ENCODE results near the gene RPL14.
"Not testable (repeated sequence)": the region's sequence is repeated elsewhere in the genome, so short reads cannot be mapped to it uniquely, and the experiment has no call there.

The RPL14 gene

DNA sequence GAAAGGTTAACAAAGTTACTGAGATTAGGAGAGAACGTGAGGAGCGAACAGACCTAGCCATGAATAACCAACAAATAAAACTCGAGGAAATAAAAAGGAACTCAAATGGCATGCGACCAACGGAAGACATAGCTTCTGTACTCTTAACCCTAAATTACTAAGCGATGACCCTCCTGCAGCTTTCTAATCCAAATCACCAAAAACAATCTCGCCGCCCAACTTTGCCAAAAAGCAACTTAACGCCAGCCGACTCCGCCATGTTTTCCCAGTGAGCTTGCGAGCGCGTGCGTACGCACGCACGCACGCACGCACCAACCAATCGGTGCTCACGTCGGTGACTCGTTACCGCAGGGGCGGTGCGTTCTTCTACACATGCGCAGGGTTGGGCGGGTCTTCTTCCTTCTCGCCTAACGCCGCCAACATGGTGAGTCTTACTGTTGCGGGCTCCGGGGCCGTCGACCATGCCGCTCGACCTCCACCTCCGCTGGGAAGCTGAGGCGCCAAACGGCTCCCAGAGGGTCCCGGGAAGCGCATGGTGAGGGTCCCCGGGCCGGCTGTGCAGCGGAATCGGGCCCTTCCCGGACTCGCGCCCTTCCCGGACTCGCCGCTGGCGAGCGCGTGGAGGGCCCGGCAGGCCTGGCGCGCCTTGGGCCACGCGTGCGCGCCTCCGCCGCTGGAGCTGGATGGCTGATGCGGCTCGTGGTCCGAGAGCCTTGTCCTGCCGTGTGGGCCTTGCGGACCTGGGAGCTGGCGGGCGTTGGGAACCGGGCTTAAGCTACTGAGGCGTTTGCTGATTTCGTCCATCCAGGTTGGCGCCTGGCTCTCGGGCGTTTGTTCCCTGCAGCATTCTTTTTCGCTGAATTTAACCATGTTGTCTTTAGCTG, at the start of gene RPL14:
Gene RPL14 (plus strand): TSS at position 400 of the 884 bp plus-strand sequence. CDS start 133 bp downstream, at position 533.
- peak; percentile 86 for DNase-seq

- no peak for DNase-seq
Observed at GRCh38 chr3:40407611-40408010, 49.5 kb upstream of the RPL14 start.

GRCh38 chr3:40414270-40414669, 42.9 kb upstream of the RPL14 start:
- no peak for DNase-seq

GRCh38 chr3:40417845-40418543, 39.1 kb upstream of the RPL14 start:
- no peak for DNase-seq

GRCh38 chr3:40422861-40423260, 34.3 kb upstream of the RPL14 start:
- no peak for DNase-seq

GRCh38 chr3:40427045-40427669, 30.0 kb upstream of the RPL14 start:
- DNase-seq, result no peak

DNA sequence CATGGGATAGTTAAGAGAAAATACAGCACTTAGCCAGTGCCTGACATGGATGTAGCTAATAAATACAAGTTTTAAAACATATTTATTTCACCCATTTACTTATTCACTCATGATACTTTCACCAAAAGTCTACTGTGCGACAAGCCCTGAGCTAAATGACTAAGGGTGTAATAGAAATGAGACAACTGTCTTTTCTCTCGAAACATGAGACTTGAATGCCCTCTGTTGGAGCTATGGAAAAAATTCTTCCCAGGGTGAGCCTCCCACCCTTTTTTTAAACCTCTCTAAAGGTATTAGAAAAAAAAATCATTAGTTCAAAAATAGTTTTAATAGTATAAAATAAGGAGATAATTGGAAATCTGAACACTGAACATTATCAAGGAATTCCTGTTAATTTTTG, 24.3 kb upstream of the RPL14 start:
- no peak for DNase-seq

DNA sequence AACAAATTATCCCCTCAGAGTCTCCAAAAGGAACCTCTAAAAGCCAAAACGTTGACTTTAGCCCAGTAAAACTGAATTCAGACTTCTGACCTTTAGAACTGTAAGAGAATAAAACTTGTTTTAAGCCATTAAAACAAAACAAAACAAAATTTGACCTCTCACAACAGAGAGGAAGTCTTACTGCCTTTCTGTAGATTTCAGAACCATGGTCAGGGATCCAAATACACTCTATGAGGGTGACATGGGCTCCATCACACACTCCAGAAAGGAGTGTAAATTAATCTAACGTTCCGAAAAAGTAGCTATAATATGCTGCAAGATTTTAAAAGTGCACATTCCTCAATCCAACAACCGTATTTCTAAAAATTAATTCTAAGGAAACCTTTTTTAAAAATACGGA, 19.2 kb upstream of the RPL14 start:
- no peak for DNase-seq

DNA sequence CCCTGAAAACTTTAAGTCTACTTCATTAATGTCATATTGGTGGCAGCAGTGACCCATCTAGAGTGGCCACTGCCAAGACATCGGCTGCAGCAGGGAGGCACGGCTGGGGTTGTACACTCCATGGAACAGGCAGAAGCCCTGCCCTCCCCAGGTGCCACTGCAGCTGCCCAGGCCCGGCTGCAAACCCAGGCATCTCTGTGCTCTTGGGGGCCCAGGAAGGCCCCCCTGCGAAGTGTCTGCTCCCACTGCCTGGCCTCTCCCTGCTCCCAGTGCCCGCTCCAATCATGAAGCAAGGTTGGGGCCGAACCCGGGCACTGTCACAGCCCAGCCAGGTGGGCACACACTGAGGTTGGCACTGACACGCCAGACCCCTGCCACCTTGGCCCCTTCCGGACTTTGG, 12.1 kb upstream of the RPL14 start:
- no peak for DNase-seq

DNA sequence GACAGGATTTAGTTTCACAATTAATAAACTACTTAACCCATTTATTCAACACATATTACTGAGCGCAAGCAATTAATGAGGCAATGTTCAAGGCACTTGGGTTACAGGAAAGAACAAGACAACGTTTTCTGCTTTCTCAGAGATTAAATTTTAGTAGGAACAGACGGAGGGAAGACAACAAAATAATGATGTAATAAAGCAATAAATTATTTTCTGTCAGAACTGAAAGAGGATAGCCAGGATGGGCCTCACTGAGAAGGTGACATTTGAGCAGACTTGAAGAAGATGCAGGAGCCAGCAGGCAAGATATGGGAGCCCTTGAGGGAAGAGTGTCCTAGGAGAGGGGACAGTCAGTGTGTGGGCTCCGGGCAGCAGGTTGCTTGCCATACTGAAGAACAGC, 11.3 kb upstream of the RPL14 start:
- DNase-seq, result no peak

DNA sequence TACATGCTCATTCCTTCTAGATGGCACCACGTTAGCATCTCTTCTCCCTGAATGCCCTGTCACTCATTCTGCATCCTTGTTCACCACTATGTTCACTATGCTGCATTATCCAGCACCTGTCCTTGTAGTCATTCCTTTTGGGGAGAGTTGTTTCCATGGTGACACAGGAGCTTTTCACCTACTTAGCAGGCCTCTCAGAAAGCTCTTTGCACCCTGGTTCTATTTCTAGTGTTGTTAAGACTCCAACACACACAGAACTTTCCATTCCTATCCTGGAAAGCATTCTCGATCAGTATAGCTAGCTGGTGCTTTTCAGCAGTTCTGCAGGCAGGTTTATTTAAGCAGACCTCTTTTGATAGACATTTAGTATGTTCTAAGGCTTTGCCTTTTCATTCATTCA, 6.7 kb upstream of the RPL14 start:
- DNase-seq, result no peak

DNA sequence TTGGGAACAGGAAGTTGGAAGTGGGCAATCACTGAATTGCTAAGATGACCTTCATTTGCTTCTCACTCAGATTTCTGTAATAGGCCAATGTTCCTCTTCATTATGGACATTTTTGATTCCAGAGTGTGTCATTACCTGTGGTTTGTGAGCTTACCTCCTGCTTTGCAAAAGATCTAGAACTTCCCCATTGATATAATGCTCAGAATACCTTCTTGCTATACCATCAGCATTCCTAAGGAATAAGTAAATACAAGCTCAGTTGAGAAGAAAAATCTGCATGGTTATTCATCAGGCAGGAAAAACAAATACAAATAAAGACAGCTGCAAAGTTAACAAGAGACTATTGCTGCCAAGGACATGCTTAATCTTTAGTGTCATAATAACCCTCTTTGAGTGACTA, 5.6 kb upstream of the RPL14 start:
- no peak for DNase-seq

- DNase-seq, result no peak
Observed at GRCh38 chr3:40452057-40452456, 5.1 kb upstream of the RPL14 start.

GRCh38 chr3:40452562-40452875, 4.6 kb upstream of the RPL14 start:
- DNase-seq, result no peak

DNA sequence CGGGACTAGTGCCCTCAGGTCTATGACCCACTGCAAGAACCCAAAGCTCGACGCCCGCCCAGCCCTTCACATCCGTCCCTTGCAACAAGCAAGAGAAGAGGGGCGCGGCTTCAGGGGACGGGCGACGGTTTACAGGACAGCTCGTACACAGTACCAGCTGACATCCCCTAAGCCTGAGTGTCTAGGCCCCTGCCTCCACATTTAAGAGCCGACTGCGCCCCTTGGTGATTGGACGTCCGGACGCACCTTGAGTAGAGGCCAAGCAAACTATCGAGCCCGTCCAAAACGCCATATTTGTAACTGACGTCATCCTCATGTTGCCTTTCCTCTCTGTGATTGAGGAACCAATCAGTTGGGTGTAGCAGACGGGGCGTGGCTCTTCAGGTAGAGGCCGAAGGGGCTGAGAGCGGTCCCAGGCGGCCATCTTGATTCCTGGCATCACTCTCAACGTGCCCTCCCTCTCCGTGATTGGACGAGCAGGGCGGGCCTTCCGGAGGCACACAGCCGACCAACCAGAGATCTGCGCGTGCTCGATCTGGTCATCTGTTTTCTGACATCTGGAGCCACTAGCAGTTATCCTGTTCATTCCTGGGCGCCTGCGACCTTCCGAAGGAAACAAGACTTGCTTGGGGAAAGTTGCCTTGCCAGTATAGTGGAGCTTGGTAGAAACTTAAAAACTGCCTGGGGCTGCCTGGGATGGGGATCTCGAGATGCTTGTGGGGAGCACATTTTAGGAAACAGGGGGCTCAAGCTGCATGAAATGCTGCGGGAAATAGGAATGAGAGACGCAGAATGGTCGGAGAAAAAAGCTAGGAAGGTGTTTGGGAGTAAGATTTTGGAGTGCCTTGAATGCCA, 4.0 kb upstream of the RPL14 start:
- DNase-seq, result peak; percentile 99

DNA sequence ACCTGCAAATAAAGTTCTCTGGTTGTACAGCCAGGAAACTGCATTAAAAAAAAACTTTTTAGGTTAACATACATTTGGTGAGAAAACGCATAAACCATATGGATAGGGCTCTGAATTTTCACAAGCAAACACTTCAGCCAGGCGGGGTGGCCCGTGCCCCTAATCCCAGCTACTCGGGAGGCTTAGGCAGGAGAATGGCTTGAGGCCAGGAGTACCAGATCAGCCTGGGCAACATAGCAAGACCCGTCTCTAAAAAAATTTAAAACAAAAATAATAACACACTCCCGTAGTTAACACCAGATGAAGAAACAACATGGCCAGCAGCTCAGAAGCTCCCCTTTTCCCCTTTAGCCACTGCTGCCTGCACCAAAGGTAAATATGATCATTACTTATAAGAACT, 3.2 kb upstream of the RPL14 start:
- no peak for DNase-seq

- no peak for DNase-seq
Observed at GRCh38 chr3:40455328-40455727, 1.8 kb upstream of the RPL14 start.

DNA sequence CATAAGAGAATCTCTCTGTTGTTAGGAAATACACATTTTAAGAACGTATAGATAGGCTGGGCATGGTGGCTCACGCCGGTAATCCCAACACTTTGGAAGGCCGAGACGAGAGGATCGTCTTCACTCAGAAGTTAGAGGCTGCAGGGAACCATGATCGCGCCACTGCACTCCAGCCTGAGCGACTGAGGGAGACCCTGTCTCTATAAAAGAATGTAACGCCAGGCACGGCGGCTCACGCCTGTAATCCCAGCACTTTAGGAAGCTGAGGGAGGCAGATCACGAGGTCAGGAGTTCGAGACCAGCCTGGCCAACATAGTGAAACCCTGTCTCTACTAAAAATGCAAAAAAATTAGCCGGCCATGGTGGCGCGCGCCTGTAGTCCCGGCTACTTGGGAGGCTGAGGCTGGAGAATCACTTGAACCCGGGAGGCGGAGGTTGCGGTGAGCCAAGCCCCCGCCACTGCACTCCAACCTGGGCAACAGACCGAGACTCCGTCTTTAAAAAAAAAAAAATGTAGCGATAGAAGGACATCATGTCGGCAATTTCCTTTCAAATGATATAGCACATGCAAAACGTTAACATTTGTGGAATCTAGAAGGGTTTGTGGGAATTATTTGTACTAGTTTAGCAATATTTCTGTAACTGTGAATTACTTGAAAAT, 730 bp upstream of the RPL14 start:
- DNase-seq, result no peak

DNA sequence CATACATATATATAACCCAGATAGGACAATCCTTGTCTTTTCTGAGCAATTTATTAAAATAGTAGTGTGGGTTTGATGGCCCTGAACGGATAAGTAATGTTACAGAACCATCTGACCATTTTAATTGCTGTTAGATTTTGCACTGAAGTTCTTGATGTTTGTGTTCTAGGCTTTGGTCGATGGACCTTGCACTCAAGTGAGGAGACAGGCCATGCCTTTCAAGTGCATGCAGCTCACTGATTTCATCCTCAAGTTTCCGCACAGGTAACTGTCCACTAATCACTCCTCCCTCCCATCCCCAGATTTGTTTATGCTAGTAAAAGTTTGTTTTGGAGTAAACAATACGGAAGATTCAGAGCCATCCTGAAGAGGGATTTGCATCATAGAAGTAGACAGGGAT, 1.3 kb downstream of the RPL14 start:
- DNase-seq, result no peak

DNA sequence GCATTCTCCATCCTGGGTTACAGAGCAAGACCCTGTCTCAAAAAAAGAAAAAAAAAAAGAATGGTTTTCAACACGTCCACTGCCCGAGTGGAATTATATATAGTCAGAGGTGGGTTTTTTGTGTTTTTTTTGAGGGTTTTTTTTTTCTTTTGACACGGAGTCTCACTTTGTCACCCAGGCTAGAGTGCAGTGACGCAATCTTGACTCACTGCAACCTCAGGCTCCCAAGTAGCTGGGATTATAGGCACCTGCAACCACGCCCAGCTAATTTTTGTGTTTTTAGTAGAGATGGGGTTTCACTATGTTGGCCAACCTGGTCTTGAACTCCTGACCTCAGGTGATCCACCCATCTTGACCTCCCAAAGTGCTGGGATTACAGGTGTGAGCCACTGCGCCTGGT, 3.3 kb downstream of the RPL14 start:
- not testable (repeated sequence) for DNase-seq

DNA sequence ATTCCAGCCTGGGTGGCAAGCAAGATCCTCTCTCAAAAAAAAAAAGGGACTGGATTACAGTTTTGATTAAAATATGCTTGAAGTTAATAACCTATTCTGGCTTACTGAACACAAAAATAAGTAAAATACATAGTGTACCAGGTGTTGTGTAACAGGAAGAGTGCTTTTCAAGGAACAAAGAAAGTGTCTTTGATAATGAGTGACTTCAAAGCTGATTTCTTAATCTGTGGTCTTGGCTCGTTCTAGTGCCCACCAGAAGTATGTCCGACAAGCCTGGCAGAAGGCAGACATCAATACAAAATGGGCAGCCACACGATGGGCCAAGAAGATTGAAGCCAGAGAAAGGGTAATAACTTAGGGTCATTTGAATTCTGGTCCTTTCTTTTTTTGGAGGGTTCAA, 4.0 kb downstream of the RPL14 start:
- DNase-seq, result no peak

GRCh38 chr3:40462838-40463237, 5.7 kb downstream of the RPL14 start:
- not testable (repeated sequence) for DNase-seq

DNA sequence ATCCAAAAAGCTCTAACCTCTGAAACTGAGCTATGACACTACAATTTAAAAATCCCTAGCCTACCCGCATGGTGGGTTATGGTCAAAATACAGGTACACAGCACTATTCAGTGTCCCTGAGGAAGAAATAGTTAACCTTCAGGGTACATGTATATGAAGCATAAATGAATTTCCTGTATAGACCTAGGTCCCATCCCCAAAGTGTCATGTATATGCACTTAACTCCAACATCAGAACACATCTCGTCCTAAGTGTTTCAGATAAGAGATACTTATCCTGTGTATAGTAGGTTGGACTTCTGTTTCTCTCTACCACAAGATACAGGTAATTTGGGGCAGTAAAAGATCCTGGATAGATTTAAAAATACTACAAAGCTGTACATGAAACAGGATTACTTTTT, 6.4 kb downstream of the RPL14 start:
- DNase-seq, result no peak
